Stimulated activated CD8-positive, alpha-beta memory T cell treated with anti-CD3 and anti-CD28 coated beads, Interleukin-7, amount 100 ng/mL, for 1 hour (primary cell): ENCODE measurements around the gene TSSC4.

Experiments
- DNase-seq, 2 donors: peaks; one replicate each; pipeline ENCODE4 v3.0.0-alpha.2; 2020; ENCODE audit warnings: low read depth in 2 of 2

The TSSC4 gene

GRCh38 chr11:2447951-2448650 lies 47.6 kb downstream of the TSSC4 start:
- DNase-seq: no peak

- DNase-seq: no peak
Measured at GRCh38 chr11:2448661-2449547, 48.4 kb downstream of the TSSC4 start.

GRCh38 chr11:2449548-2450320 lies 49.2 kb downstream of the TSSC4 start:
- DNase-seq: no peak

GRCh38 chr11:2450321-2451041 lies 49.9 kb downstream of the TSSC4 start:
- no peak for DNase-seq

- DNase-seq: no peak
Measured at GRCh38 chr11:2451336-2451735, 50.8 kb downstream of the TSSC4 start.

GRCh38 chr11:2451916-2452315 lies 51.4 kb downstream of the TSSC4 start:
- no peak for DNase-seq

- DNase-seq: no peak
Measured at GRCh38 chr11:2452321-2453012, 51.9 kb downstream of the TSSC4 start.

GRCh38 chr11:2453436-2453835 lies 52.9 kb downstream of the TSSC4 start:
- no peak for DNase-seq
